IPS-20b (cell line): ENCODE results near the gene CRY1.

Experiments used
- H3K27ac ChIP-seq: one replicate; pipeline ENCODE4 v1.5.1; 2013; ENCODE audit warnings: low read length
- H3K27me3 ChIP-seq: 2 replicates; pipeline ENCODE4 v1.6.1; 2013; ENCODE audit warnings: mild to moderate bottlenecking, low read length, inconsistent platforms; ENCODE audit not compliant: insufficient read depth
- H3K36me3 ChIP-seq: 2 replicates; pipeline ENCODE4 v1.6.1; 2013; ENCODE audit warnings: low read depth, mild to moderate bottlenecking, inconsistent platforms, low read length, moderate library complexity; ENCODE audit not compliant: insufficient read depth
- H3K4me1 ChIP-seq: 2 replicates; pipeline ENCODE4 v1.6.1; 2013; ENCODE audit warnings: mild to moderate bottlenecking, control low read depth, inconsistent platforms, low read length, moderate library complexity; ENCODE audit not compliant: insufficient read depth
- H3K4me3 ChIP-seq: 2 replicates; pipeline ENCODE4 v1.5.1; 2013; ENCODE audit warnings: mild to moderate bottlenecking, low read length, inconsistent platforms
- H3K9ac ChIP-seq: 2 replicates; pipeline ENCODE4 v1.6.1; 2013; ENCODE audit warnings: low read depth, mild to moderate bottlenecking, inconsistent platforms, low read length, moderate library complexity
- H3K9me3 ChIP-seq: 2 replicates; pipeline ENCODE4 v1.6.1; 2013; ENCODE audit warnings: mild to moderate bottlenecking, low read depth, low read length, inconsistent platforms; ENCODE audit not compliant: insufficient read depth

Gene CRY1

DNA sequence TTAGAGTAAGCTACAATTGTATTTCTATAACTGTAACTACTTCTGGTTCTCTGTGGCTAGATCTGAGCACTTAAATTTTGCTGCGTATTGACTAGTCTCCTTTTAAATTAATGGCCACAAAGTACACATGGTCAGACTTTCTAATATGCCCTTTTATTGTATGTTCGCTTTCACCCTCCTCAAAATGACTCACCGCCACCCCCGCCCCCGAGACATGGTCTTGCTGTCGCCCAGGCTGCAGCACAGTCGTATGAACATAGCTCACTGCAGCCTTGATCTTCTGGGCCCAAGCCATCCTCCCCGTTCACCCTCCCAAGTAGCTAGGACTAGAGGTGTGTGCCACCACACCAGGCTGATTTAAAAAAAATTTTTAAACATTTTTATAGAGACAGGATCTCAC is 118.3 kb downstream of the CRY1 start:
- Histone ChIP-seq H3K36me3 (peaks cover 10% of the 10 kb centered on the region), H3K4me1 (no peaks in the 10 kb centered on the region), H3K4me3 (no peak overlapping the region), H3K9me3 (no peaks in the 10 kb centered on the region), H3K27ac (no peak overlapping the region), H3K27me3 (no peaks in the 10 kb centered on the region), H3K9ac (no peak overlapping the region)

DNA sequence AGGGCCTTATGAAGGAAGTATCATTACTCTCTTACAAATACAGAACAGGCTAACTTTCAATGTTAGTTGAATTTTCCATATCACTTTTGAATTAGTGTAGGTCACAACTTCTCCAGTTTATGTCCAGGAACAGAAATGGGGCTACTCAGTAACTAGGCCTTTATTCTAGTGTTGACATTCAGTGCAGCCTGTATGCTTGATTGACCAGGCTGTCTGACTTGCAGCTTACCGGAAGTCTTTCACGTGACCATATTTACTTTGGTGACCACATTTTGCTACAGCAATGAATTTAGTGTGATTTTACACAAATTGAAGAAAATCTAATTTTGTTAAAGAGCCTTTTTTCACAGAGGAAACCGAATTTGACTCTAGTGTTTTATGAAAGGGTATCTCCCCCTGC is 118.8 kb downstream of the CRY1 start:
- no peaks in the 10 kb centered on the region for H3K4me1 ChIP-seq
- no peak overlapping the region for H3K9ac ChIP-seq
- no peak overlapping the region for H3K4me3 ChIP-seq
- H3K27ac ChIP-seq, result no peak overlapping the region
- H3K9me3 ChIP-seq, result no peaks in the 10 kb centered on the region
- H3K27me3 ChIP-seq, result no peaks in the 10 kb centered on the region
- H3K36me3 ChIP-seq, result peaks cover 10% of the 10 kb centered on the region

DNA sequence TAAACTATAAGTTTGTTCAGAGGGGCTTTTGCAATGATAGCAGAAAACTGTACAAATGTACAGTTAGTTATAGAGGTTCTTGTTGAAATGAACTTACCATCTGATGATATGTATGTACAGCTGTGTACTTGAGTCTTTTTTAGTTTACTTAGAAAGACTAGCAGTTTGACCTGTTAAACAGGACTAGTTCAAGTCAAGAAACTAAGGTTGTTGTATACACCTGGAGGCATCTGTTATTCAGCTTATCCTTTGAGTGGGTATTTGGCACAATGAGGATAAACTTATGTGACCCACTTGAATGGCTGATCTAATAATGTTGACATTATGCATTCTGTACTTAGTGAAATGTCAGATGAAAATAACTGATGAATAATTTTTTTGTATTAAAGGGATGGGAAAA is 119.8 kb downstream of the CRY1 start:
- H3K4me3 ChIP-seq, result no peak overlapping the region
- H3K27me3 ChIP-seq, result no peaks in the 10 kb centered on the region
- H3K27ac ChIP-seq, result no peak overlapping the region
- peaks cover 10% of the 10 kb centered on the region for H3K36me3 ChIP-seq
- no peaks in the 10 kb centered on the region for H3K4me1 ChIP-seq
- no peak overlapping the region for H3K9ac ChIP-seq
- H3K9me3 ChIP-seq, result no peaks in the 10 kb centered on the region

DNA sequence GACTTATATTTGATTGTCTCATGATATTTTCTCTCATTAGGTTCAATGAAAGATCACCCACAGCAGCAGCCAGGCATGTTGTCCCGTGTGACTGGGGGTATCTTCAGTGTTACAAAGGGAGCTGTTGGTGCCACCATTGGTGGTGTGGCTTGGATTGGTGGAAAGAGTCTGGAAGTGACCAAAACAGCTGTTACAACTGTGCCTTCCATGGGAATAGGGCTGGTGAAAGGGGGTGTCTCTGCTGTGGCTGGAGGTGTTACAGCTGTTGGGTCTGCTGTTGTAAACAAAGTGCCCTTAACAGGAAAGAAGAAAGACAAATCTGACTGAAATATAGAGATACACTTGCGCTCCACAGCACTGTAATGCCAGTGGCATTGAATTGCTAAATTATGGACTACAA is 122.3 kb downstream of the CRY1 start:
- Histone ChIP-seq H3K4me3 (no peak overlapping the region), H3K9me3 (no peaks in the 10 kb centered on the region), H3K36me3 (peaks cover 18% of the 10 kb centered on the region), H3K9ac (no peak overlapping the region), H3K27ac (no peak overlapping the region), H3K27me3 (no peaks in the 10 kb centered on the region), H3K4me1 (no peaks in the 10 kb centered on the region)

DNA sequence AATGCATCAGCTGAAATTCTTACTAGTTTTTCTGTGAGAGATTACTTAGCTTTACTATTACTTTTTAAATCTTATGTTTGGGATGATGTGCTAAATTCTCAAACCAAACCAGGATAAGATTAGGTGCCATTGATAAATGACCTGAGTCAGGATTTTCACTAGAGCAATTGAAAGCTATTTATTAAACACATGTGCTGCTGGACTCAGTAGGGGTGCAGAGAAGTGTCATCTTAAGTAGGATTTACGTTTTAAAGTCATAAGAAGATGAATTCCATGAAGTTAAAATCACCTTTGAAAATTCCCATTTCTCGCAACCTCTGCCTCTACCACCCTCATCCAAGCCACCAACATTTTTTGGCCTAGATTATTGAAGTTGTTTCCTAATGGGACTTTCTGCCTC is 128.8 kb downstream of the CRY1 start:
- no peak overlapping the region for H3K9ac ChIP-seq
- no peak overlapping the region for H3K27ac ChIP-seq
- H3K36me3 ChIP-seq, result peaks cover 7% of the 10 kb centered on the region
- no peaks in the 10 kb centered on the region for H3K4me1 ChIP-seq
- H3K9me3 ChIP-seq, result no peaks in the 10 kb centered on the region
- H3K27me3 ChIP-seq, result no peaks in the 10 kb centered on the region
- no peak overlapping the region for H3K4me3 ChIP-seq

DNA sequence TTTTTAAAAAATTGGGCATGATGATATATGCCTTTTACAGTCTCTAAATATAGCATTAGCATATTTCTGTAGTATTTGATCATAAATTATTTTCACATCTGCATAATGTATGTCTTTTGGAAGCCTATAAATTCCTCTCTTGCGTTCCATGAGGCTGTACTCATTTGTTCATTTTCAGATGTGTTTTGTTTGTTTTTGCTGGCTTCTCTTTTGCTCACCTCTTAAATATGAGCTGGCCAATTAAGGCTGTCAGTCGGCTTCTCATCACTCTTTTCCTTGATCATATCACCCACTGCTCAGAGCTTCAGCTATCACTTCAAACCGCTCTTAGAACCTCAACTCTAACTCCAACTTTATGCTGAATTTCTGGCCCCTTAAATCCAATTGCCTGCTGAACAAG is 131.1 kb downstream of the CRY1 start:
- H3K4me1 ChIP-seq, result no peaks in the 10 kb centered on the region
- no peaks in the 10 kb centered on the region for H3K27me3 ChIP-seq
- no peak overlapping the region for H3K27ac ChIP-seq
- peaks cover under 1% of the 10 kb centered on the region for H3K36me3 ChIP-seq
- no peaks in the 10 kb centered on the region for H3K9me3 ChIP-seq
- H3K9ac ChIP-seq, result no peak overlapping the region
- no peak overlapping the region for H3K4me3 ChIP-seq

DNA sequence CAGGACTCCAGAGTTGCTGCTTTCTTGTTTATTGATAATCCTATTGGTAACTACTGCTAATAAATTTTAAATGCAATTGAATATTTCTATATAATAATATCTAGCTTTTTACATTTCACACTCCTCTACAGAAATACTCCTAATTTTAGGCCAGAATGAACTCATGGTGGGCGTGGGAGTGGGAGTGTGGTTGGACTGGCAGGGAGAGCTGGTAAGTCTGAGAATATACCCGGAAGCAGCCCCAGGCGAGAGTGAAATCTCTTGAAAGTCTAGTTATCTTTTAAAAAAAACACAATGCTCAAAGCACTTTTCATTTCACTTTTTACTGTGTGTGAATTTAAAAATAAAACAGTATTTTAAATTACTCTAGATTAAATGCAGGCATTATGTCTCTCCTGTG is 132.9 kb downstream of the CRY1 start:
- H3K9ac ChIP-seq, result no peak overlapping the region
- H3K9me3 ChIP-seq, result no peaks in the 10 kb centered on the region
- no peak overlapping the region for H3K4me3 ChIP-seq
- H3K4me1 ChIP-seq, result no peaks in the 10 kb centered on the region
- no peaks in the 10 kb centered on the region; the same call in 1 of the 2 replicates for H3K36me3 ChIP-seq
- H3K27me3 ChIP-seq, result no peaks in the 10 kb centered on the region
- H3K27ac ChIP-seq, result no peak overlapping the region

DNA sequence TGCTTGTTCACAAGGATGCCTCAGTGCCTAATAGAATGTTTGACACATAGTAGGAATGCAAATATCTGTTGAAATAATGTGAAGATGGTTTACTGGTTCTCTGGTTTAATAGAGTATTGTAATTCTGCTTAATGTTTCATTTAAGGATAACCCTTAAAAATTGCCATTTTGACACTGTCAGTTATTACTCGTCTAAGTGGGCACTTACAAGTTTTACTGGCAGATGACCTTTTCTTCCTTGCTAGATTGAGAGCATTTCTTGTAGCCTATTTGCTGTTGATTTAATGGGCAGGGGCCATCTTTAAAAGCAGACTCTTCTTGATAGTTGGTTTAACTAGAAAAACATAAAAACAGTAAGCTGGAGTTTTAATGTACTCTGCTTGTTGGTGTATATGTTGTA is 135.8 kb downstream of the CRY1 start:
- H3K27ac ChIP-seq, result no peak overlapping the region

DNA sequence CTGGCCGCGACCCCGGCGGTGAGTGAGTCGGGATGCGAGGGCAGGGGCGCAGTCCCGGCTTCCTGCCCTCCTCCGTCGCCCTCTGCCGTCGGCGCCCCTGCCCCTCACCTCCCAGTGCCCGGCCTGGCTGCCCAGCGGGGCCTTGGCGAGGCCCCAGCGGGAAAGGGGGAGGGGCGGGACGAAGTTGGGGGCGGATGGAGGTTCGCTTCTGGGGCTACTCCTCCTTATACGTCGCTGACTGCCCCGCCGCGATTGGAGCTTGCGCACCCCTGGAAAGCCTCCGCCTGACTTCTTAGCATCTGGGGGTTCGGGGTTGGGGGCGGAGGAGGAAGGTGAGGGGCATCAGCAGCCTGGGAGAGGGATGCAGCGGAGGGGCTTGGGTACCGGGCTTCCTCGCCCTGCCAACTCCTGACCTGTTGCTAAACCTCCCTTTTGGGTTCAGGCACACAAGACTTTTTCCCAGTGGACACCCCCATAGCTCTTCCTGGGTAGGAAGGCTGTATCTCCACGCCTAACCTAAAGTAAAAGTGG is 137.2 kb downstream of the CRY1 start:
- Histone ChIP-seq H3K4me3 (peak overlapping the region; percentile 72), H3K9ac (peak overlapping the region; percentile 50; the same call in 1 of the 2 replicates), H3K4me1 (no peaks in the 10 kb centered on the region), H3K36me3 (no peaks in the 10 kb centered on the region), H3K27ac (no peak overlapping the region), H3K9me3 (no peaks in the 10 kb centered on the region; the same call in 1 of the 2 replicates), H3K27me3 (peaks cover 14% of the 10 kb centered on the region; the same call in 1 of the 2 replicates)

More for the DNA sequence above, 135.8 kb downstream of the CRY1 start:
- Histone ChIP-seq H3K9me3 (no peaks in the 10 kb centered on the region), H3K27me3 (peaks cover 14% of the 10 kb centered on the region; the same call in 1 of the 2 replicates), H3K36me3 (no peaks in the 10 kb centered on the region), H3K4me1 (no peaks in the 10 kb centered on the region), H3K4me3 (peak overlapping the region; percentile 72), H3K9ac (no peak overlapping the region)

DNA sequence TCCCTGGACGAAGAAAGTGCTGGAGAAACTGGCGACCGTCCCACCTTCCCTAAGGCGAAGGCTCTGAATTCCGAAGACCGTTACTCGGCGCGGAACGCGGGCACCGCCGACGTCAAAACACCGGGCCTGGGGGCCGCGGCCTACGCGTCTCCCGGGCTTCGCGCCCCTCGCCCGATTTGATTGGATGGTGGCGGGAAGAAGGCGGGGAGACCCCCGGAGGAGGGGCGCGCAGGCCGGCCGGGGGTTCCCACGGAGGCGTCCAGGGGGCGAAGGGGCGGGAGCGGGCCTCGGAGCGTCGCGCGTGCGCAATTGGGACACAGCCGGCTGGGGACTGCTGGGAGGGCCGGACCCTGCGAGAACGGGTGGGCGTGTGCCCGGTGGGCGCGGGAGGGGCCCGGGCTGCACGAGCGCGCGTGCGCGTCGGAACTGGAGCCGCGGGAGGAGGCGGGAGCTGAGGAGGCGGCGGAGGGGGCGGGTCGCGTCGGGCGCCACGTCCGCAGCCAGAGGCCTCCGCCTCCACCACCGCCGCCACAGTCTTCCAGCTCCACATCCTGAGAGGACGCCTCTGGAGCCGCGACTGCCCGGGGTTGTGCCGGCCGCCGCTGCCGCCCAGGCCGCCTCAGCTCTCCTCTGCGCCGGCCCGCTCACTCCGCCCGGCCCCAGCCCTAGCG is 137.8 kb downstream of the CRY1 start, which contains the start of gene TMEM263:
Gene TMEM263, plus strand, starts transcription at position 531 of the 671 bp plus-strand sequence. CDS start 11,210 bp downstream, outside the sequence.
- H3K4me1 ChIP-seq, result no peaks in the 10 kb centered on the region
- peaks cover 14% of the 10 kb centered on the region; the same call in 1 of the 2 replicates for H3K27me3 ChIP-seq
- no peak within 1 kb of the TSS for H3K27ac ChIP-seq
- no peaks in the 10 kb centered on the region; the same call in 1 of the 2 replicates for H3K9me3 ChIP-seq
- H3K4me3 ChIP-seq, result peak within 1 kb of the TSS; percentile 72
- H3K9ac ChIP-seq, result peak within 1 kb of the TSS; percentile 50; the same call in 1 of the 2 replicates
- H3K36me3 ChIP-seq, result no peaks in the 10 kb centered on the region

DNA sequence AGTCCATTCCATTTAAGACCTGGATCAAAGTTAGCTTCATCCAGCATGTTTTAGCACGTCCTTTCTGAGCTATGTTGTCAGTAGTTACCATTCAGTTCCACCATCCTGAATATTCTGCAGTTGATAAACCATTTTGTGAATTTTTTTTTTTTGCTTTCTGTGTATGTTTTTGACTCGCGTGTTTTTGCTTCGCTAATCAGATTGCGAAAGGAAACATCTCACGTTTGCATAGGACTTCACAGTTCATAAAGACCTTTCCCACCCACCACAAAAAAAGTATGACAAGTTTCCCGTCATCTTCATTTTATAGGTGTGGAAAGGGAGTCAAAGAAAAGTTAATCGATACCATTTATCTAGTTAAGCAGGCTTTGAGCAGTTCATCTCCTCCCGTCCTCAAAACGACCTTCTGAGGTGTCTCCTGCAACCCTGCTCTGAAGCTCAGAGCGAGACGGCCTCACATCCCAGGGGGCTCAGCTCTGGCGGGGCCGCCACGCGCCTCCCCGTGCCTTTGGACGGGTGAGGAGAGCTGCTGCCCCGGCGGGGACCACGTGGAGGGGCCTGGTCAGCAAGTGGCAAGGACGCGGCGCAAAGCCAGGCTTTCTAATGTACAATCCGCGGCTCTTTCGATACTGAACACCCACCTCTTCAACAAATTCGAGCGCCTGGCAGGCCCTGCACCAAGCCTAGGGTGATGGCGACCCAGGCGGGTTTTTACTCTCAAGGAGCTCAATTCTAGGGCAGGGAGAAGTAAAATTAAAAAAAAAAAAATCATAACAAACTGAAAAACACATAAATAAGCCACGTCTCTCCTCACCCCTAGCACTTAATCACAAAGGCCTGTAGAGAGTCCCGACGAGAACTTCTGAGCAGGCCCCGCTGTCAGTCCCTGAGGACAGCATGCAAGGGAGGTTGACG is 138.6 kb downstream of the CRY1 start:
- no peaks in the 10 kb centered on the region; the same call in 1 of the 2 replicates for H3K9me3 ChIP-seq
- H3K27me3 ChIP-seq, result peaks cover 14% of the 10 kb centered on the region; the same call in 1 of the 2 replicates
- peak overlapping the region; percentile 72 for H3K4me3 ChIP-seq
- H3K9ac ChIP-seq, result peak overlapping the region; percentile 42; the same call in 1 of the 2 replicates
- H3K36me3 ChIP-seq, result no peaks in the 10 kb centered on the region
- no peaks in the 10 kb centered on the region for H3K4me1 ChIP-seq
- H3K27ac ChIP-seq, result no peak overlapping the region
